OCI-LY1 (cell line): Measurements from ENCODE around the gene BTBD7.

Source experiments
- EZH2 ChIP-seq: fragments of 200-600 bp; sonication (generic), shearing (Covaris generic); IDR thresholded peaks from 2 replicates; pipeline ENCODE4 v1.8.0; 2017; ENCODE audit warnings: borderline replicate concordance, mixed run types, mild to moderate bottlenecking, antibody characterized with exemption, low read length, moderate library complexity, mixed read lengths
- TF ChIP-seq, protein P1 (sequence below): fragments of 200-600 bp; sonication (generic), shearing (Covaris generic); IDR thresholded peaks from 2 replicates; pipeline ENCODE4 v1.5.1; 2017; ENCODE audit warnings: mild to moderate bottlenecking, antibody characterized with exemption, low read length, moderate library complexity, mixed read lengths

GRCh38 chr14:93317875-93318807 lies 14.7 kb downstream of the BTBD7 start:
- TF ChIP-seq, protein P1, sequence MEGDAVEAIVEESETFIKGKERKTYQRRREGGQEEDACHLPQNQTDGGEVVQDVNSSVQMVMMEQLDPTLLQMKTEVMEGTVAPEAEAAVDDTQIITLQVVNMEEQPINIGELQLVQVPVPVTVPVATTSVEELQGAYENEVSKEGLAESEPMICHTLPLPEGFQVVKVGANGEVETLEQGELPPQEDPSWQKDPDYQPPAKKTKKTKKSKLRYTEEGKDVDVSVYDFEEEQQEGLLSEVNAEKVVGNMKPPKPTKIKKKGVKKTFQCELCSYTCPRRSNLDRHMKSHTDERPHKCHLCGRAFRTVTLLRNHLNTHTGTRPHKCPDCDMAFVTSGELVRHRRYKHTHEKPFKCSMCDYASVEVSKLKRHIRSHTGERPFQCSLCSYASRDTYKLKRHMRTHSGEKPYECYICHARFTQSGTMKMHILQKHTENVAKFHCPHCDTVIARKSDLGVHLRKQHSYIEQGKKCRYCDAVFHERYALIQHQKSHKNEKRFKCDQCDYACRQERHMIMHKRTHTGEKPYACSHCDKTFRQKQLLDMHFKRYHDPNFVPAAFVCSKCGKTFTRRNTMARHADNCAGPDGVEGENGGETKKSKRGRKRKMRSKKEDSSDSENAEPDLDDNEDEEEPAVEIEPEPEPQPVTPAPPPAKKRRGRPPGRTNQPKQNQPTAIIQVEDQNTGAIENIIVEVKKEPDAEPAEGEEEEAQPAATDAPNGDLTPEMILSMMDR, result no peak
- no peak for TF ChIP-seq EZH2
